Fibroblast of pulmonary artery (primary cell): ENCODE data around the gene LAMB4.
A peak's percentile ranks its signal among the peaks of the same experiment; 100 is the strongest.

Experiments
- DNase-seq: peaks from one replicate; pipeline ENCODE4 v3.0.0-alpha.2; 2010; ENCODE audit warnings: low read depth
- H3K4me3 ChIP-seq: replicated peaks from 2 replicates; pipeline ENCODE4 v1.5.1; 2011; ENCODE audit warnings: low read depth, mild to moderate bottlenecking, control low read depth, low read length, moderate library complexity
- TF ChIP-seq, protein P1 (sequence below): IDR thresholded peaks from 2 replicates; pipeline ENCODE4 v1.5.1; 2011; ENCODE audit warnings: mild to moderate bottlenecking, control low read depth, low read length, inconsistent platforms; ENCODE audit errors: missing control alignments

LAMB4 gene

DNA sequence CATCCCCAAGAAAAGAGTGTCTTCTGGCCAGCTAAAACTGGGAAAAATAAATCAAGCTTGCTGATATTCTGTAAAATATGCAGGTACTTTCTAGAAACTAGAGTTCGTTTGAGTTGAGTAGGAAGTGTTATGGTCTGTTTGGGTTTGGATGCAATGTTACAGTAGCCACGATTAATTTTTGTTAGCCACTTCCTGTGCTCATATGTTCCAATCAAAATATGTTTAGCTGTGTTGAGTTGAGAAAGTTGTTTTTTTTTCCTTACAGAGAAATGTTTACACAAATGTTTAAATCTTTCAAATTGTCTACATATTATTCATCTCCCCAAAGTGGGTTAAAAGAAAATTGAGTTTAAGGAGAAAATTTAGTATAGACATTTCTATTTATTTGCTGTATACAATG, 115.9 kb downstream of the LAMB4 start:
- TF ChIP-seq, protein P1, sequence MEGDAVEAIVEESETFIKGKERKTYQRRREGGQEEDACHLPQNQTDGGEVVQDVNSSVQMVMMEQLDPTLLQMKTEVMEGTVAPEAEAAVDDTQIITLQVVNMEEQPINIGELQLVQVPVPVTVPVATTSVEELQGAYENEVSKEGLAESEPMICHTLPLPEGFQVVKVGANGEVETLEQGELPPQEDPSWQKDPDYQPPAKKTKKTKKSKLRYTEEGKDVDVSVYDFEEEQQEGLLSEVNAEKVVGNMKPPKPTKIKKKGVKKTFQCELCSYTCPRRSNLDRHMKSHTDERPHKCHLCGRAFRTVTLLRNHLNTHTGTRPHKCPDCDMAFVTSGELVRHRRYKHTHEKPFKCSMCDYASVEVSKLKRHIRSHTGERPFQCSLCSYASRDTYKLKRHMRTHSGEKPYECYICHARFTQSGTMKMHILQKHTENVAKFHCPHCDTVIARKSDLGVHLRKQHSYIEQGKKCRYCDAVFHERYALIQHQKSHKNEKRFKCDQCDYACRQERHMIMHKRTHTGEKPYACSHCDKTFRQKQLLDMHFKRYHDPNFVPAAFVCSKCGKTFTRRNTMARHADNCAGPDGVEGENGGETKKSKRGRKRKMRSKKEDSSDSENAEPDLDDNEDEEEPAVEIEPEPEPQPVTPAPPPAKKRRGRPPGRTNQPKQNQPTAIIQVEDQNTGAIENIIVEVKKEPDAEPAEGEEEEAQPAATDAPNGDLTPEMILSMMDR = no peak

DNA sequence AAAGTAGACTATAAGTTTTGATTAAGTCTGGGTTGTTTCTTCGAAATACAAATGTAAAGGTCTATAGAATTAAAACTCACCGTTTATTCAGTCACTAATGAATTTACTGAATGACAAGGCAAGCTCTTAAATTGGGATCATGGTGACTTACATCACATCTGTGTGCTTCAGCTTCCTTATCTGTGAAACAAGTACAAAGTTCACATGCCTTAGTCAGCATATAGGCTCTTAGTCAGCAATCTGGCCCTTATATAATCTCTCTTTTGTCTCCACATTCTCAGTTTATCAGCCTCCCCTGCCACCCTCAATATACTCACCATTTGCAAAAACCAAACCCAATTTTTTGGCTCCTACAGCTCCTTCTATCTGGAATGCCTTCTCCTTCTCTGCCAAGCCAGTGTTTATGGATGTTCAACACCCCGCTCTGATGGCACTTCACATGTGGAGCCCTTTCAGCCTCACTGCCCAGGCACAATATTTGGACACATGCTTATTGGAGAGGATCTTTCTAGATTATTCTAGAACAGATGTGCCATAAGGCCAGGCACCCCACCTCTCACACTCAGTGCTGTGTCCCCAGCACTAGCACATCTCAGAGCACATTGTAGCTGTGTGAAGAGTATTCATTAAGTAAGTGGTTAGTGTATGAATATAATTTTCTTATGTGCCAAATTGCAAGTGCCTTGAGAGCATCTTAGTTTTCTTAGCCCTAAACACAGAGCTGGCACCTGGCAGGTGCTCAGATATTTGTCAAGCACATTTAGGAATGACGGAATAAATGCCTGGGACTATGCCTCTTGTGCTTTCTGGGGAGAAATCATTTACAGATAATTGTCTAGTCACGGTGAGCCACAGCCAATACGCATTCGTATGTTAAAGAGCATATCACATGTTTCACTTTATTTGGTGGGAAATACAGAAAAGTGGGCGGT, 117.4 kb downstream of the LAMB4 start:
- DNase-seq = peak; percentile 72
- TF ChIP-seq, protein P1 = no peak
- no peak overlapping the region for H3K4me3 ChIP-seq

More for the DNA sequence above, 115.9 kb downstream of the LAMB4 start:
- no peak for DNase-seq
- H3K4me3 ChIP-seq = no peak overlapping the region

- no peak overlapping the region for H3K4me3 ChIP-seq
- DNase-seq = no peak
- TF ChIP-seq, protein P1 = no peak
These were observed 119.8 kb downstream of the LAMB4 start for GRCh38 chr7:108010377-108010776.

DNA sequence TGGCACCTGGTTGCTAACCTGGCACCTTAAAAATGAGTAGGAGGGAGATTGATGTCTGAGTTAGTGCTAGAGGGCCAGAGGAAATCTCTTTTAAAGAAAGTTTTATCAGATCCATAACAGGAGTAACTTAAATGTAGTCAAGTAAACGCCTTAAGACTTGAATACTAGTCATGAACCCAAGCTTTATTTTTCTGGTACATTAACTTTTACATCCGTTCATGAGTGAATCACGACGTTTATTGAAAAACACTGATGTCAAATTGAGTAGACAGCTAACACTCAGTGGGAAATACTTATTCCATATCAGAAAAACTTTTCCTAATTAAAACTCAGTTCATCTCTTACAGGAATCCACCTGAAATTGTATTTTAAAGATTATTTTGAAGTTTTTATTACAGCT, 120.3 kb downstream of the LAMB4 start:
- H3K4me3 ChIP-seq = no peak overlapping the region
- TF ChIP-seq, protein P1 = no peak
- DNase-seq = no peak

- DNase-seq = no peak
- TF ChIP-seq, protein P1 = no peak
- H3K4me3 ChIP-seq = no peak overlapping the region
These were observed 121.3 kb downstream of the LAMB4 start for GRCh38 chr7:108008827-108009226.

GRCh38 chr7:108008240-108008639, 121.9 kb downstream of the LAMB4 start:
- TF ChIP-seq, protein P1 = no peak
- no peak for DNase-seq
- no peak overlapping the region for H3K4me3 ChIP-seq
